Measurements from ENCODE around the gene DCAF15. TPM values are rescaled to one million over a fixed set of nuclear protein-coding genes. Genes with fewer than 3 reads are reported as not detected.
A peak's percentile ranks its signal among the peaks of the same experiment; 100 is the strongest.

Gene DCAF15
- polyA plus RNA-seq, 3 donors = 2.8 to 116 (median 3.4) TPM

DNA sequence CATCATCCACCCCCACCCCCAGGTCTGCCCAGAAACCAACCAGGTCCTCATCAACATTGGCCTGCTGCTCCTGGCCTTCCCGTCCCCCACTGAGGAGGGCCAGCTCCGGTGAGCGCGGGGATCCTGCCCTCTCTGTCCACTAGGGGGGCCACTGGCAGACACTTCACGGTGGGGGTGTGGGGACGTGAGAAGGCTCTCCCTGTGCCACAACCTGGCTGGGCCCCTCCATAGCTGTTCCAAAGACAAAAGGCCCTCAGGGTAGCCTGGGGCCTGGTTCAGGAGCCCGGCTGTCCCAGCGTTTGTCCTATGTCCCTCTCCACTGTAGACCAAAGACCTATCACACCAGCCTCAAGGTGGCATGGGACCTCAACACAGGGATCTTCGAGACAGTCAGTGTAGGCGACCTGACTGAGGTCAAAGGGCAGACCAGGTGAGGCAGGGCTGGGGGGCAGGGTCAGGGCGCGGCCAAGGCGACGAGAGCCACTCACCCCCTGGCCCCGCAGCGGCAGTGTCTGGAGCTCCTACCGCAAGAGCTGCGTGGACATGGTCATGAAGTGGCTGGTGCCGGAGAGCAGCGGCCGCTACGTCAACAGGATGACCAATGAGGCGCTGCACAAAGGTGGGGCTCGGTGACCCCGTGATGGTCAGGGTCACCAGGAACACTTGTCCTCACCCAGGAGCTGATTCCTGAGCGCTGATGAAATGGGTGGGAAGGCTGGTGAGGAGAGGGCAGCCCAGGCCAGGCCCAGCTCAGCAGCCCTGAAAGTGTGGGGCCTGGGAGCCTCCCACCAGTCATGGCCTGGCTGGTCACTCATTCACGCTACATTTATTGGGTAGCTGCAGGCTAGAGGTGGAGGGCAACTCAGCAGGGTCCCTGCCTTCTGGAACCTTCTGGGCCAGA is 7.9 kb downstream of the DCAF15 start:
- H3K9me3 ChIP-seq (replicated peaks in 1 of 2; ENCODE audit: control insufficient read depth in 1 of 2, insufficient read depth in 1 of 2, low read length in 2 of 2) = no peaks in the 10 kb centered on the region
- no peak overlapping the region for H3K4me3 ChIP-seq (replicated peaks in 1 of 3; ENCODE audit: low read depth in 2 of 3, low read length in 3 of 3)
- H4K20me1 ChIP-seq (ENCODE audit: insufficient read depth, low read length) = peaks cover 18% of the 10 kb centered on the region
- H3K4me3 Mint-ChIP-seq = no peak overlapping the region
- H3K4me1 Mint-ChIP-seq = no peaks in the 10 kb centered on the region
- peaks cover 78 to 95% of the 10 kb centered on the region in 2 donors for H3K36me3 ChIP-seq (replicated peaks in 1 of 2; ENCODE audit: control insufficient read depth in 1 of 2, insufficient read depth in 2 of 2, low read length in 2 of 2)
- 98% methylated on average over 18 of the region's 27 CpGs for WGBS (ENCODE audit: insufficient coverage)
- no peaks in the 10 kb centered on the region for H3K27me3 Mint-ChIP-seq (ENCODE audit: low read depth in 3 of 3)
- no peaks in the 10 kb centered on the region for H3K4me1 ChIP-seq (ENCODE audit: control insufficient read depth in 1 of 2, insufficient read depth in 2 of 2, low read length in 2 of 2)
- H2AFZ ChIP-seq (ENCODE audit: insufficient read depth, low read depth, low read length, poor library complexity, severe bottlenecking) = no peak overlapping the region
- intact Hi-C loops (cut with micrococcal nuclease) = no loop called here
- peak in 1 of 3 donors; percentile 8 for DNase-seq
- peaks cover 9% of the 10 kb centered on the region for H3K79me2 ChIP-seq (ENCODE audit: insufficient read depth, low read length)
- H3K27ac ChIP-seq (ENCODE audit: low read depth in 1 of 2, low read length in 2 of 2) = no peak overlapping the region
- no peak overlapping the region for H3K9ac ChIP-seq (ENCODE audit: insufficient read depth, low read length, poor library complexity, severe bottlenecking)
- no peaks in the 10 kb centered on the region for H3K9me3 Mint-ChIP-seq
- no peak overlapping the region for H3K4me2 ChIP-seq (replicated peaks; ENCODE audit: extremely low read depth, low read length, poor library complexity, severe bottlenecking)
- no peaks in the 10 kb centered on the region for H3K27me3 ChIP-seq (ENCODE audit: control insufficient read depth in 2 of 2, insufficient read depth in 2 of 2, low read length in 2 of 2)
- peak overlapping the region in 4 of 7 donors; percentile 19 to 86 (median 51) for H3K27ac Mint-ChIP-seq
- peaks cover 54 to 81% of the 10 kb centered on the region in 2 donors for H3K36me3 Mint-ChIP-seq
- TF ChIP-seq, protein P1, sequence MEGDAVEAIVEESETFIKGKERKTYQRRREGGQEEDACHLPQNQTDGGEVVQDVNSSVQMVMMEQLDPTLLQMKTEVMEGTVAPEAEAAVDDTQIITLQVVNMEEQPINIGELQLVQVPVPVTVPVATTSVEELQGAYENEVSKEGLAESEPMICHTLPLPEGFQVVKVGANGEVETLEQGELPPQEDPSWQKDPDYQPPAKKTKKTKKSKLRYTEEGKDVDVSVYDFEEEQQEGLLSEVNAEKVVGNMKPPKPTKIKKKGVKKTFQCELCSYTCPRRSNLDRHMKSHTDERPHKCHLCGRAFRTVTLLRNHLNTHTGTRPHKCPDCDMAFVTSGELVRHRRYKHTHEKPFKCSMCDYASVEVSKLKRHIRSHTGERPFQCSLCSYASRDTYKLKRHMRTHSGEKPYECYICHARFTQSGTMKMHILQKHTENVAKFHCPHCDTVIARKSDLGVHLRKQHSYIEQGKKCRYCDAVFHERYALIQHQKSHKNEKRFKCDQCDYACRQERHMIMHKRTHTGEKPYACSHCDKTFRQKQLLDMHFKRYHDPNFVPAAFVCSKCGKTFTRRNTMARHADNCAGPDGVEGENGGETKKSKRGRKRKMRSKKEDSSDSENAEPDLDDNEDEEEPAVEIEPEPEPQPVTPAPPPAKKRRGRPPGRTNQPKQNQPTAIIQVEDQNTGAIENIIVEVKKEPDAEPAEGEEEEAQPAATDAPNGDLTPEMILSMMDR (IDR thresholded peaks at IDR 0.05) = peak; percentile 28

DNA sequence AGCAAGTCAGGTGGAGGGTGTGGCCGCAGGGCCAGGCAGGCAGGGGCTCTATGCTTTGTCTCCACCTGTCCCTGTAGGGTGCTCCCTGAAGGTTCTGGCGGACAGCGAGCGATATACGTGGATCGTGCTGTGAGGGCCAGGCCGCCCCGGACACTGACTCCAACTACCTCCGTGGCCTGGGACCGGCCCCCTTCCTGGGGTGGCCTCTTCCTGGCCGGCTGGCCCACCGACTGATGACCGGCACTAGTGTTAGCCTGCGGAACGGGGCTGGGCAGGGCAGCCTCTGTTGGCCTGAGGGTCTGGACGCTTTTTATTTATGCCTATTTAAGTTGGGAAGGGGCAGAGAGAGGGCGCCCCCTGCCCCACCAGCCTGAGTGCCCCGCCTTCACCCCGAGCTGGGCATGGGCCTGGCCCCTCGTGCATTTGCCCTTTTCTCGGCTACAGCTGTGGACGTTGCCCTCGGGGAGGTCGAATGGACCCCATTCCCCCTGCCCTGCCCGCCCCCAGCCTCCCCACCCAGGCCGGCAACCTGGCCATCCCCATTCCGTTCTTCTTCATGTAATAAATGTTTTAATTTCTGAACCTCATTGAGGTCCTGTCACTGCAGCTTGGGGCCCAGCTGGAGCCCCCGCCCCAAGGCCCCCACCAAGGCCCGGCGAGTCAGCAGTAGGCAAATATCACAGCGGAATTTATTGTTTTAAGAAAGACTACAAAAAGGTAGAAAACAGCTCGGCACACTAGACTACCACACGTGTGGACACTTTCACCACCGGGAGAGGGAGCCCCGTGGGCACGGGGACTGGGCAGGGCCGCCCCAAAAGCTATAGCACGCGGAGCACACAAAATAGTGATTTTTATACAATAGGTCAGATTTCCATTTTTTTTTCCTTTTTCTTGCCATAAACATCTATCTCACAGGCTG is 8.8 kb downstream of the DCAF15 start:
- H2AFZ ChIP-seq (ENCODE audit: insufficient read depth, low read depth, low read length, poor library complexity, severe bottlenecking) = no peak overlapping the region
- Mint-ChIP-seq H3K4me3 (no peak overlapping the region), H3K36me3 (peaks cover 54 to 80% of the 10 kb centered on the region in 2 donors), H3K9me3 (no peaks in the 10 kb centered on the region), H3K4me1 (no peaks in the 10 kb centered on the region), H3K27ac (peak overlapping the region in 2 of 7 donors; percentile 14 to 77), H3K27me3 (ENCODE audit: low read depth in 3 of 3) (no peaks in the 10 kb centered on the region)
- no peak overlapping the region for H3K4me3 ChIP-seq (replicated peaks in 1 of 3; ENCODE audit: low read depth in 2 of 3, low read length in 3 of 3)
- H3K36me3 ChIP-seq (replicated peaks in 1 of 2; ENCODE audit: control insufficient read depth in 1 of 2, insufficient read depth in 2 of 2, low read length in 2 of 2) = peaks cover 78 to 95% of the 10 kb centered on the region in 2 donors
- no peaks in the 10 kb centered on the region for H3K9me3 ChIP-seq (replicated peaks in 1 of 2; ENCODE audit: control insufficient read depth in 1 of 2, insufficient read depth in 1 of 2, low read length in 2 of 2)
- intact Hi-C loops (cut with micrococcal nuclease) = no loop called here
- H3K27ac ChIP-seq (ENCODE audit: low read depth in 1 of 2, low read length in 2 of 2) = no peak overlapping the region
- no peaks in the 10 kb centered on the region for H3K27me3 ChIP-seq (ENCODE audit: control insufficient read depth in 2 of 2, insufficient read depth in 2 of 2, low read length in 2 of 2)
- TF ChIP-seq, protein P1 (IDR thresholded peaks at IDR 0.05) = no peak
- H3K9ac ChIP-seq (ENCODE audit: insufficient read depth, low read length, poor library complexity, severe bottlenecking) = no peak overlapping the region
- 96% methylated on average over 23 of the region's 39 CpGs for WGBS (ENCODE audit: insufficient coverage)
- no peak overlapping the region for H3K4me2 ChIP-seq (replicated peaks; ENCODE audit: extremely low read depth, low read length, poor library complexity, severe bottlenecking)
- DNase-seq = no peak
- peaks cover 15% of the 10 kb centered on the region for H4K20me1 ChIP-seq (ENCODE audit: insufficient read depth, low read length)
- no peaks in the 10 kb centered on the region for H3K4me1 ChIP-seq (ENCODE audit: control insufficient read depth in 1 of 2, insufficient read depth in 2 of 2, low read length in 2 of 2)
- peaks cover under 1% of the 10 kb centered on the region for H3K79me2 ChIP-seq (ENCODE audit: insufficient read depth, low read length)
